NCI-H446 (cell line): ENCODE measurements around the gene TMEM53.

ENCODE experiments used
- DNase-seq, 2 experiments: peaks; one replicate each; lab custom pipeline; 2025; lab: John Stamatoyannopoulos, UW

TMEM53 gene

DNA sequence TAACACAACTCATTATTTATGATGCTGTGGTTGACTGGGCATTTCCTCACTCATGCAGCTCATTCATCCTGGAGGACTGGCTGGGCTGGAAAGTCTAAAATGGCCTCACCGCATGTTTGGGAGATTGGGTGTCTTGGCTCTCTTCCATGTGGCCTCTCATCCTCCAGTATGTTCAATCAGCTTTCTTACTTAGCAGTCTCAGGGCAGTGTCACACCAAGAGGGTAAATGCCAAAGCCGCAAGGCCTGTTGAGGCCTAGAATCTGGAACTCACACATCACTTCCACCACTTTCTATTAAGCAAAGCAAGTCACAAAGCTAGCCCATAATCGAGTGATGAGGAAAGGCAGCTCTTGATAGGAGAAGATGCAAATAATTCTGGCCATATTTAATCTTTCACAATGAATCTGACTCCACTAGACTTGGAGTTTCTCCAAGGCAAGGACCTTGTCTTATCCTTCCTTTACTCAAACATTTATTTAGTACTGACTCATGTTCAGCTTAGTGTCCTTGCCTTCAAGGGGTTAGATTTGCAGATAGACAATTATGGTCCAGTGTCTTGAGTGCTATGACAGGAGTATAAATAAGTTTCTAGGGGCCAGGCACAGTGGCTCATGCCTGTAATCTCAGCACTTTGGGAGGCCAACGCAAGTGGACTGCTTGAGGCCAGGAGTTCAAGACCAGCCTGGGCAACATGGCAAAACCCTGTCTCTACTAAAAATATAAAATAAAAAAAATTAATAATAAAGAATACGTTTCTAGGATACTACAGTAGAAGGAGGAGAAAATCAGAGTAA, 45.1 kb downstream of the TMEM53 start:
- DNase-seq = no peak

DNA sequence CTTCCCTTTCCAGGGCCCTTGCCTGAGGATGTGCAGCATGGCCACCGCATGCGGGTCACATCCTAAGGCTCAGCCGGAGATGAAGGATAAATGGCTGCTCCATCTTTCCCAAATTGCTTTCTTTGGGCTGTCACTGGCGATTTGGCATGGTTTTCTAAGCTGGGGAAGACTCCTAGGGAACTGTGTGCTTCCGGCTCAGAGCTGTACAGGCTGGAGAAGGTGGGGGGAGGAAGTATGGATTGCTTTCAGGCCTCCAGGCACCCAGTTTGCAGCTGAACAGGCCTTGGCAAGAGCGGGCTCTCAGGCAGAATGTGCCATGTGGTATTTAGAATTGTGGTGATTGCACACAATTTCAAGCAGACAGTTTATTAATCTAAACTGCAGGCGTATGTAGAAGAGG, 48.9 kb downstream of the TMEM53 start:
- no peak for DNase-seq

DNA sequence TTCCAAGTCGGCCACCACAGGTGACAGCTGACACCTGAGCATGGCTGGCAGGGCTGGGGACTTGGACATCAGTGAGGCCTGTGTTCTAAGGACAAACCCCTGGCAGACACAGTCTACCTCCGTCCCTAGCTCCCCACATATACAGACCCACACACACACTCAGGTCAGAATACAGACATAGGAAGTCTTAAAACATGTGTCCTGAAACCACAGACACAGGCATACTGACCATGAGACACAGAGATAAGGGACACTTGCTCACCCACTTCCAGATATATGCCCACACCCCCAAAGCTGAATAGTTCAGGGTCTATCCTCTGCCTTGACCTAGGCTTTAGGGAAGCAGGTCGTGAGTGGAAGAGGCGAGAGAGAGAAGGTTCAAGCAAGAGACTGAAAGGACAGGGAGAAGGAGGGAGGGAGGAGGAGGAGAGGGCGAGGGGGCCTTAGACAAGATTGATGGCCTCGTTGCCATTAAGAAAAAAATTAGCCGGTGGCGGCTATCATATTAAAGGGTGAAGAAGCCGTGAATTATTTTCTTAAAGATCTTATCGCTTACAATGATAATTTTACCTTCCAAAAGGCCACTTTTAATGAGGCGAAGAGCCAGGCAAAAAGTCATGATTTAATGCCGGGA, 49.9 kb downstream of the TMEM53 start:
- DNase-seq = no peak

DNA sequence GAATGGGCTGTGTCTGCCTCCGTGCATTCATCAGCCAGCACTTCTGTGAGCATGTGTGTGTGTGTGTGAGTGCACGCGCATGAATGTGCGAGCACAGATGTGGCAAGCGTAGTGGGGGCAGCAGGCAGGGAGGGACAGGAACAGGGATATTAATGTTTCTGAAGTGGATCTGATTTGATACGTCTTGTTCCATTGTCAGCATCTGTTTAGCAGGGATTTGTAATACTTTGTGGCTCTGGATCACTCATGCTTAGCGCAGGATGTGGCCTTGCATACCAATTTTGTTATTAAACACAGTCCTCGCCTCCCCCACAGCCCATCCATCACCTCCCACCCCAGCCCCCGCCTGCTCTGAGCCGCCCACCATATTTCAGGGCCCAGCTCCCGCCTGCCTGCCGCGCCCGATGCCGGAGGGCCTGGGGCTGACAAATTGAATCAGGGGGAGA, 52.4 kb downstream of the TMEM53 start:
- DNase-seq = no peak

DNA sequence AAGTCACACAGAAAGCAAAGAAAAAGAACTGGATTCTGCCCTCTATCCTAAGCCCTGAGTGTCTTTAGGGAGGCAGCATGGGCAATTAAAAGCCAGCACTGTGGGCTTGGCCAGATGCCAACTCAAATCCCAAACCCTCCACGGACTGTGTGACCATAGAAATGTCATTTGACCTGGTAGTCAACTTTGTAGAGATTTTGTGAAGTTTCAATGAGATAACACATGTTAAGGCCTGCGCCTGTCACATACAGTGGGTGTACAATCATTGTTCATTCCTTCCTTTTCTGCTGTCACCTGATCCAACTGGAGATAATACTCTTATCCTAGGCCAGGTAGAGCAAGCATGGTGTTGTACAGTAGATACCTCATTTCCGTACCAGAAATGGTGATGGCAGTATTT, 54.2 kb downstream of the TMEM53 start:
- DNase-seq = no peak

DNA sequence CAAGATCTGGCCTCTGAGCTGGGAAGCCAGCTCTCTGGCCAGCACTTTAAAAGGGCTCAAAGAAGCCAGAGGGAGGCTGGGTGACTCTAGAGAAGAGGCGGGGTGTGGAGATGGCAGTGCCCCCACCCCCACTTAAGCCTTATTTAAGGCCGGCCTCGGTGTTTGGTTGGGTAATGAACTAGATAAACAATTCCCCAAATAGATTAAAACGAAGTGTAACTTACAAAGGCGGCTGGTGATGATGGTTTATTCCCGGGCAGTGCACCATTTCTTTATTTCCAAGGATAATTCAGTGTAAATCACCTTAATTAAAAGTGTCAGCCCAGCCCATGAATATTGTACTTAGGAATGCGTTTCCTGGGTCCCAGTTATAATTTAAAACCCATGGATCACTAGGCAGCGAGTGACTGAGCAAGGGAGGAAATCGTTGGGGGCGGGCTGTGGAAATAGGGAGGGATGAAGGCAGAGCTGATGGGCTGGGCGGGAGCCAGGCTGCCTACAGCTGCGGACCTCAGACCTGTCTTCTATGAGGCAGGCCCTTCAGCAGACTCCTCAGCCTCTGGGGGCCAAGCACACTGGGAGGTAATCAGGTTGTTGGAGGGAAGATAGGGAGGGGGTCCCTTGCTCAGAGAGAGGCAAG, 54.9 kb downstream of the TMEM53 start:
- DNase-seq = no peak

DNA sequence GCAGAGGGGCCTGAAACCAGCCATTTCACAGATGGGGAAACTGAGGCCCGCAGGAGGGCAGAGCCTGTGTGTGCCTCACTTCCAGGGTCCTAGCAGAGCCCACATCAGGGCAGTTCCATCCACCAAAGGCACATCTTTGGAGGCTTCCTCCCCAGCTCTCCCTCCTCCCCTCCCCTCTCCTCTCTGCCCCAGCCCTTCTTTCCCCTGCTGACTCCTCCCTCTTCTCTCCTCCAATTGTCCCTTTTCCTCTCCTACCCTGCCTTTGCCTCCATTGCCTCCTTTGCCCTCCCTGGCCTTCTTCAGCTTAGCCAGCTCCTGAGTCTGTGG, 56.6 kb downstream of the TMEM53 start:
- no peak for DNase-seq

DNA sequence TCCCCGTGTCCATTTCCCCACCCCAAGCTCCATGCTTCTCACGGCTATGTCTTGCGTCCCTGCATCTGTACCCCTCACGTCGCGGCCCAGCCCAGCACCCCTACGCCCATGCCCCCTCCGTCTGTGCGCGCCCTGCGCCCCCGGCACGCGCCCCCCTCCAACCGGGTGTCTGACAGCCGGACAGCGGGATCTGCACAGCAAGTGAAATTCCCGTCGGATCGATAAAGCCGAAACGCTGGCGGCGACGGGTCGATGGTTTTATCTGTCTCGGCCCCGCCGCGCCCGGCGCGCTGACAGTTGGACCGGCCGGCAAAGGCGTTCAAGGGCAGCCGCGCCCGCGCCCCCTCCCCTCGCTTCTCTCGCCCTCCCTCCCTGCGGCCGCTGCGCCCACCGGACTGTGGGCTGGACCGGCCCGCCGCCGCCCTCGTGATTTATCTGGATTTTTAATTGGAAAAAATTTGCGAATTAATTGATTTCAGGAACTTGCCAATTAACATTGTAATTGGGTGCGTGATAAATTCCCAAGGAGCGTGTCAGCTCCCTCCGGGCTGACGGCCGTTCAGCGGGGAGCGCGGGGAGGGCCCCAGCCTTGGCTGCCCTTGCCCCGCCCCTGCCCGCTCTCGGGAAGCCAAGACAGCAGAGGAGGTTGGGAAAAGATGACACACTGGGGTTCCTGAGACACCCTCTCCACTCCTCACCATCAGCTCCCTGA, 57.1 kb downstream of the TMEM53 start:
- no peak for DNase-seq

DNA sequence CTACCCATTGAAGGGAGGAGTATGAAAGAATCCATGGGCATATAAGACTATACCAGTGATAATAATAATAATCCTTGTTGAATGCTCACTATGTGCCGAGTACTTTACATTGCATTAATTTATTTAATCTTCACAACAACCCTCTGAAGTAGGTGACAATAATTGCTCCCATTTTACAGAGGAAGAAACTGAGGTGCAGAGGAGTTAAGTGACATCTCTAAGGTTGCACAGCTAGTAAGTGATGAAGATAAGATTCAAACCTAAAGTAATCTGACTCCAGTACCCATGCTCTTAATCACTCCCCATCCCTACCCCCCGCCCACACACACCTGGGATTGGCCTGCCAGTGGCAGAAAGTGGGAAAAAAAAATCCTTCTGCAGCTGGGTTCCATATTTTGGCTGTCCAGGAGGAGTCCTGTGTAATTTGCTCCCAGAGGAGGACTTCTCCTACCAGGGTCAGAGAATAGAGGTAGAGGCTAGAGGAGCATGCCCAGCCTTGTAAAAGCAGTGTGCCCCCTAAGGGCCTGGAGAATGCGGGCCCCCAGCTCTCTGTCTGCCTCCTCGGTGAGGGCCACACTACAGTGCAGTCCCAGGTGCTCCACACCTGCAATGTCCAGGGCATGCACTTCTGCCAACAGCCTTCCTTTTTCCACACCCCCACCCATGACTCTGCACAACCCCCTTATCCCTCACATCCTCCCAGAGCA, 57.8 kb downstream of the TMEM53 start:
- no peak for DNase-seq

DNA sequence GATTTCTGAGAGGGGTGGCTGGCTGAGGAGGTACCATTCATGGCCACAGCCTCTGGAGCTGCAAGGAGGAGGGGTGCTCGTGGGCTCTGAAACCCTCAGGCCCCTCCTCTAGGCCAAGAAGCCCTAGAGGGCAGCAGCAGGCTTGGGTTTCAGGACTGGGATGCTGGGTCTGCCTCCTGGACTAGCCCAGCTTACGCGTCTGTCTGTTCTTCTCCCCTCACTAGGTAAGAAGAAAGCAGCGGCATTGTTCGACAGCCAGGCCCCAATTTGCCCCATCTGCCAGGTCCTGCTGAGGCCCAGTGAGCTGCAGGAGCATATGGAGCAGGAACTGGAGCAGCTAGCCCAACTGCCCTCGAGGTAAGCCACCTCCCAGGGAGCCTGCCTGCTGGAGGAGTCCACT, 60.3 kb downstream of the TMEM53 start:
- peak in 1 of 2 experiments; percentile 42 for DNase-seq

DNA sequence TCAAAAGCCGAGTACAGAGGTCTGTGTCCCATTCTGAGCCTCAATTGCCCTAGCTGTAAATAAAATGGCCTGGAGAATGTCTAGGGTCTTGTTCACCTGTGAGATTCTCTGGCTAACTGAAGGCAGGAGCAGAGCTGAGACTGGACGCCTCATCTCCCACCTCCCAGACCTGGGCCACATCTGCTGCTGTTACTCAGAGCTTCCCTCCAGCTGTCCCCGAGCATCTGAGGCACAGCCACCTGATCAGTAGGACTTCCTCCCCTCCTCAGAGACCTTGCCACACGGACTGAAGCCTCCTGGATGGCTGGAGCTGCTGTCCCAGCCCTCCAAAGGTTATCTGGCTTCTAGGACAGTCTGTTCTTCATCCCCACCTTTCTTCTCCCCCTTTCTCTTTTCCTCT, 62.4 kb downstream of the TMEM53 start:
- DNase-seq = no peak

DNA sequence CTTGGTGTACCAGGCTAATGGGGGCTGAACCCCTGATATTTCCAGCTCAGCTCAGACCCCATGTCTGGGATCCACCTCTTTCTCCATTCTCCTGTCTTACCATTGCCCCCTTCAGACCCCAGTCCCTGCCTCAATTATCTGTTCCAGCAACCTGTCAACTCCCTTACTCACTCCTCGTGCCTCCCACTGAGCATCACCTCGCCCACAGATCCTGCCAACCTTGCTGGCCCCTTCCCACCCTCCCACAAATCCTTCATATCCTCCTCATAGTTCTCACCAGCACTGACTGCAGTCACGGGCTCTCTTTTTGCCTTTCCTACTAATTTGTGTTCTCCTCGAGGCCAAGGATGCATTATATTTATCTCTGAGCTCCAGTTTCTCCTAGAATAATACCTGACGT, 62.9 kb downstream of the TMEM53 start:
- no peak for DNase-seq

DNA sequence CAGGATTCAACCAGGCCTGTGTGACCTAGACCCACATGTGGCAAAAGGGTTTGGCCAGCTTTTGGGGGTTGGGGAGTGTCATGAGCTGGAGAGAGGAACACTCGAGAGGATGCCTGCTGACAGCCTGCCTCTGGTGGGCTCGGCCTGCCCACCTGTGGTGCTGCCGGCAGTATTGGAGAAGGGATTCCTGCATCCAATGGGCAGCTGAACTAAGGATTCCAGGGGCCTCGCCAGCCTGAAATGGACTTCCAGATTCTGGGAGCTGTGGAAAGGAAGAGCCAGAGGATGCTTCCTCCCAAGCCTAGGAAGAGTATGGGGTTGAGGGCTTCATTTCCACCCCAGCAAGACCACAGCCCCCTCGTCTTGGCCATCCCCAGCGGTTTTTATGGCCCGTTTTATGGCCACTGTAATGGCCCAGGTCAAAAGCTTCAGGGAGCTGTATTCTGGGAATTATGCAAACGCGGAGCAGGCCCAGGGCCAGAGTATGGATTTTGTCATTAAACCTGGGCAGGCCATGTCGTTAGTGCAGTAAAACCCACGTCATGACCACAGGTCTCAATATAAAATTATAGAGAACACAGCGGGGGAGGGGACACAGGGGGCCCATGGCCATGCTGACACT, 63.6 kb downstream of the TMEM53 start:
- DNase-seq = no peak

DNA sequence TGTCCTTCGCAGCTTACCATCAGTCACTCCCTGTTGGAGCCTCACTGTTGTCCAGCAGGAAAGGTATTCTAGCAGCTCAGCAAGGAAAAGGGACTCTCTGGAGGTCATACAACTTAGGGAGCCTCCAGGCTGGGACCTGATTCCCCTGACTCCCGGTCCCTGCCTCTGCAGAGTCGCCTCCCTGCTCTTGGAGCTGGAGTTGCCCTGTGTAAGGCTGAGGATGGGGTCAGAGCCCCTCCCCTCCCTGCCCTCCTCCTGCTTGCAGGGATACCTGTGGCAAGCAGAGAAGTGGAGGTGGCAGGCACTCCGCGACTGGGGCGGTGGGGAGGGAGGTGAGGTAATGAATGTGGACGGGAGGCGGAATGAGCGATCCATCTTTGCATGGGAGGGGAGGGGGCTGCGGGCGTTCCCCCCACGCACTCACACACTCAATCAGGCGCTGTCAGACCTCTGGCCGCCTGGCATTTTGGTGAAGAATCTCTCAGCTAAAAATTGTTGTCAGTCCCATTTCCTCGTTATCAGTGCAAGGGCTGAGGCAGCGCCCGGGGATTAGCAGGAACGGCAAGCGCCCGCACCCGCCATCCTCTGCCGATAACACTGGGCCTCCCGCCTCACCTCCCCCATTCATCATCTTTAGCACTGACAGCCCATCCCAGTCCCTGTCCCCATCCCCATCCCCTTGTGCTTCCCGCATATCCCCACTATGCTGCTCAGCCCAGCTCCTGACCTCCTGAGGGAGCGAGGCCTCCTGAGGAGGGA, 64.3 kb downstream of the TMEM53 start:
- DNase-seq = no peak

DNA sequence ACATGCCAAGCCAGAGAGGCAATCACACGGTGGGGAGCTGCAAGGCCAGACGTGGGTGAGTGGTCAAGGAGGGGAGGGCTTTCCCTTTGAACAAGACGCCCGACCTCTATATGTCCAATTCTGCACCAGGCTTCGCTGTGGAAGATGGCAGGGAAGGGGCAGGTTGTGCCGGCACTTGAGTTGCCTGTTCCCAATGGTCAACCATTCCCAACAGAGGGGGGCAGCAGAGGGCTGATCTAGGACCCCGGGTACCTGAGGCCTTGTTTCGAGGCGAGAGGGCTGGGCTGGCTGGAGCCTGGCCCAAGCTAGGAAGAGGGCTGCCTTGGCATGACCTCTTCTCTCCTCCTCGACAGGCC, 64.9 kb downstream of the TMEM53 start:
- peak in 1 of 2 experiments; percentile 38 for DNase-seq

DNA sequence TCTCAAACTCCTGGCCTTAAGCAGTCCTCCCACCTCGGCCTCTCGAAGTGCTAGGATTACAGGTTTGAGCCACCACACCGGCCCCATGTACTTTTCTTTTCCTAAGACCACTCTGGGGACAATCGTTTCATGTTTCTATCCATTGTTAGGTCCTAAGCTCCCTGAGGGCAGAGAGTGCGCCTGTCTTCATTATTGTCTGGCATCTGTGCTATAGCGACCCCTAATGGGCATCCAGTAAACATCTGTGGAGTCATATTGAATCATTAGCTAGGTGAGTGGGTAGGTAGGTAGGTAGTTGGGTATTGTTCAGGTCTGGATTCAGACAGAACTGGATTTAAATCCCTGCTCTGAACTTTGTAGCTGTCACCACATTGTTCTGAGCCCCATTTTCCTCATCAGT, 66.1 kb downstream of the TMEM53 start:
- DNase-seq = no peak

DNA sequence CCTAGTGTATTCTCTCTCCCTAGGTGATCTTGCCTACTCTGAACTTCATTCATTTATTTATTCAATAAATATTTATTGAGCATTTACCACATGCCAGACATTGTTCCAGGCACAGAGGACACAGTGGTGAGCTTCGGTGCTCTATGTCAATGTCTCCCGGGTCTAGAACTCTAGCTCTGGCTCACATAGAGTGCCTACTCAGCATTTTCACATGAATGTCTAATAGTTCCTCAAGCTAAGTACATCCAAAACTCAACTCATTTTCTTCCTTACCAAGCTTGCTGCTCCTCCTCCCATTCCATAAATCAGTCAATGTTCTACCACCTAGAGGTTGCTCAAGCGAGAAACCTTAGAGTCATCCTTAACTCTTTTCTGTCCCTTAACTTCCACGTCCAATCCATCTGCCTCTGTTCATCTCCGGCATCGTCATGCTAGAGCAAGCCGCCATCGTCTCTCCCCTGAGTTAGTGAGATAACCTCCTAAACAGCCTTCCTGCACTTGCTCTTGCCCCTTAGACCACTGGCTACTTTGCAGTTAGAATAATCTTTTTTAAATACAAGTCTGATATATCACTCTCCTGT, 67.5 kb downstream of the TMEM53 start:
- no peak for DNase-seq

DNA sequence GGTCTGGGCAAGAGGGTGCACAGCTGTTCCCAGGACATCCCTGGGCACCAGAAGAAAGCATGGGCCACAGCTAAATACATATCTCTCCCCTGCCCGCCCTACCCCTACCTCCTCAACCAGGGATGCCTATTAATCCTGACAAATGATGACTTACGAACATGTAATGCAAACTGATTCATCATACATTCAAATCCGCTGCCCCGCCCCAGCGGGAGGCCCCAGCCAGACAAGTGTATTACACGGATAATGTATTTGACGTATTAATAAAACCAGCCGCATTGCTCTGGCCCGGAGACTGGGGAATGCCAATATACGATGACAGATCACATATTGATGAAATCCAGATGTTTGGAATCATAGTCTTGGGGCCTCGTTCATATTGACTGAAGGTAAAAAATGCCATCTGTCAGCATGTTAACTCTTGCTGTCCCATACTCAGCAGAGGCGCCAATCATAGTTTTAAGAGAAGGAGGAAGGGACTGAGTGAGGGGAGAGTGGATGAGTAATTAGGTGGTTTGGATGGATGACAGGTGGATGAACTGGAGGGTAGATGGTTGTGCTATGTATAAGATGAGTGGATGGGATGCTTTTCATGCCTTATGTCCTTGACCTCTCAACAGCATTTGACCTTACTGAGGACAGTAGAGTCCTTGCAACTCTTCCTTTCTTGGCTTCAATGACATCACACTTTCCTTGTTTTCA, 68.2 kb downstream of the TMEM53 start:
- no peak for DNase-seq

DNA sequence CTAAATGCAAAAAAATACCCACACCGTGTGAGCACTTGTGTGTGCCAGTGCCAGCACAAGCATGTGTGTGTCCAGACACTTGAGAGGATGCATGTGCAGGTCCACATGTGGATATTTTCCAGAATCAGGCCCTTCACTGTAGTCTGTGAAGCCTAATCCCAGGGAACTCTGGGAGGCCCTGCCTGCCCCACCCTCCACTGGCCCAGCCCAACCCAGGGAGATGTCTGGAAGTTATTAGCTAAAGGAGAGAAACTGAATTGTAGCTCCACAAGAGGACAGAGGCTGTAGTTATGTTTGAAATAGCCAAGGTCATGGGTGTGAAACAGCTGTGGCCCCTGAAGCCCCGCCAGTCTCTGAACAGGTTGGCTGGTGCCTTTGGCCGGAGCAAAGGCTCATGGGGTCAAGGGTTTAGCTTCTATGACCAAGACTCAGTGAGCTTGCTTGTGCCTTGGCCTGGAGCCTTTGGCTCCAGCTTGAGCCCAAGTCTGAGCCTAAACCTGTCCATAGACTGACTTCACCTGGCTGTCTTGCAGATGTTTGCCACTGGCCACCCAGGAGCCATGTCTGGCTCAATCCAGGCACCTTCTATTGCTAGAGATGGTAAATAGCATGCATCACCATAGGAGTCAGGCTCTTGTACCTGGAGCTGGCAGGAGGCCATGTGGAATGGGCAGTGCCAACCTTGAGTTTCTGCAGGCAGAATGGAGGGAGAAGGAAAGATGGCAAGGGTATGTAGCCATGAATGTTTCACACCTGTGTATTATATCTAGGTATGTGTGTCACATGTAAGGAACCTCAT, 69.9 kb downstream of the TMEM53 start:
- no peak for DNase-seq
